Vagina (tissue), 2 donors: ENCODE measurements around the gene NISCH. TPM values are rescaled to one million over a fixed set of nuclear protein-coding genes. Genes with fewer than 3 reads are reported as not detected.

ENCODE experiments used
- DNase-seq, 2 donors: peaks; one replicate each; pipeline ENCODE4 v3.0.0-alpha.2; 2017; ENCODE audit errors: extremely low spot score in 2 of 2
- H3K27ac ChIP-seq: fragments of 200-600 bp; sonication (generic); one replicate; pipeline ENCODE4 v1.5.1; 2019
- H3K27me3 ChIP-seq: fragments of 200-600 bp; sonication (generic); one replicate; pipeline ENCODE4 v1.5.1; 2019
- H3K36me3 ChIP-seq, 2 donors: fragments of 200-600 bp; sonication (generic); one replicate each; pipeline ENCODE4 v1.5.1; 2017 to 2019
- H3K4me1 ChIP-seq: fragments of 200-600 bp; sonication (generic); one replicate; pipeline ENCODE4 v1.5.1; 2019
- H3K4me3 ChIP-seq, 2 donors: fragments of 200-600 bp; sonication (generic); 1 replicate in 1 of 2; 2 replicates in 1 of 2; pipeline ENCODE4 v1.5.1; 2016 to 2019
- H3K9me3 ChIP-seq: fragments of 200-600 bp; sonication (generic); one replicate; pipeline ENCODE4 v1.5.1; 2019
- CTCF ChIP-seq, 3 experiments: fragments of 450-650 bp in 2 of 3; fragments of 200-600 bp in 1 of 3; sonication (generic) in 1 of 3; IDR thresholded peaks; one replicate each; pipeline ENCODE4 v1.5.1; 2017 to 2019; ENCODE audit warnings: antibody characterized with exemption in 3 of 3, mild to moderate bottlenecking in 2 of 3, moderate library complexity in 2 of 3
- POLR2A ChIP-seq, 2 donors: fragments of 450-650 bp; IDR thresholded peaks; one replicate each; pipeline ENCODE4 v1.6.1; 2017; ENCODE audit warnings: antibody characterized with exemption in 2 of 2, mild to moderate bottlenecking in 2 of 2, moderate library complexity in 2 of 2
- POLR2AphosphoS5 ChIP-seq, 2 donors: sonication (generic); formaldehyde crosslinking; IDR thresholded peaks; one replicate each; pipeline ENCODE4 v1.9.0; 2017; ENCODE audit warnings: antibody characterized with exemption in 2 of 2, mild to moderate bottlenecking in 2 of 2, low read depth in 1 of 2; ENCODE audit not compliant: insufficient read depth in 1 of 2
- intact Hi-C: fragments of 100-400 bp; cut with DNase I; formaldehyde crosslinking; loops from one replicate; pipeline ENCODE4 v1.15.1; 2023
- total RNA-seq: library from RNA; depleted of rRNA; stranded (reverse); fragments of >200 nt; gene quantifications from one replicate; pipeline ENCODE4 v1.2.3, GENCODE V29; 2016

The NISCH gene
- total RNA-seq, 1 donor from 2014 or later: 103 TPM

GRCh38 chr3:52503788-52504424, 48.5 kb downstream of the NISCH start:
- no peaks in the 10 kb centered on the region for H3K4me1 ChIP-seq
- no peaks in the 10 kb centered on the region for H3K36me3 ChIP-seq
- intact Hi-C loops: no loop called here
- no peak overlapping the region for H3K4me3 ChIP-seq
- no peak overlapping the region for H3K27ac ChIP-seq
- DNase-seq: no peak
- TF ChIP-seq POLR2AphosphoS5 (IDR thresholded peaks at IDR 0.05; ENCODE audit: insufficient read depth in 1 of 2, low read depth in 1 of 2) (no peak), CTCF (IDR thresholded peaks at IDR 0.05) (no peak), POLR2A (IDR thresholded peaks at IDR 0.05) (no peak)
- no peaks in the 10 kb centered on the region for H3K9me3 ChIP-seq
- no peaks in the 10 kb centered on the region for H3K27me3 ChIP-seq

GRCh38 chr3:52504977-52505376, 49.6 kb downstream of the NISCH start:
- Histone ChIP-seq H3K9me3 (no peaks in the 10 kb centered on the region), H3K27ac (no peak overlapping the region), H3K4me1 (no peaks in the 10 kb centered on the region), H3K27me3 (no peaks in the 10 kb centered on the region), H3K4me3 (no peak overlapping the region), H3K36me3 (no peaks in the 10 kb centered on the region)
- intact Hi-C loops: no loop called here
- TF ChIP-seq POLR2AphosphoS5 (IDR thresholded peaks at IDR 0.05; ENCODE audit: insufficient read depth in 1 of 2, low read depth in 1 of 2) (no peak), CTCF (IDR thresholded peaks at IDR 0.05) (no peak), POLR2A (IDR thresholded peaks at IDR 0.05) (no peak)
- no peak for DNase-seq

DNA sequence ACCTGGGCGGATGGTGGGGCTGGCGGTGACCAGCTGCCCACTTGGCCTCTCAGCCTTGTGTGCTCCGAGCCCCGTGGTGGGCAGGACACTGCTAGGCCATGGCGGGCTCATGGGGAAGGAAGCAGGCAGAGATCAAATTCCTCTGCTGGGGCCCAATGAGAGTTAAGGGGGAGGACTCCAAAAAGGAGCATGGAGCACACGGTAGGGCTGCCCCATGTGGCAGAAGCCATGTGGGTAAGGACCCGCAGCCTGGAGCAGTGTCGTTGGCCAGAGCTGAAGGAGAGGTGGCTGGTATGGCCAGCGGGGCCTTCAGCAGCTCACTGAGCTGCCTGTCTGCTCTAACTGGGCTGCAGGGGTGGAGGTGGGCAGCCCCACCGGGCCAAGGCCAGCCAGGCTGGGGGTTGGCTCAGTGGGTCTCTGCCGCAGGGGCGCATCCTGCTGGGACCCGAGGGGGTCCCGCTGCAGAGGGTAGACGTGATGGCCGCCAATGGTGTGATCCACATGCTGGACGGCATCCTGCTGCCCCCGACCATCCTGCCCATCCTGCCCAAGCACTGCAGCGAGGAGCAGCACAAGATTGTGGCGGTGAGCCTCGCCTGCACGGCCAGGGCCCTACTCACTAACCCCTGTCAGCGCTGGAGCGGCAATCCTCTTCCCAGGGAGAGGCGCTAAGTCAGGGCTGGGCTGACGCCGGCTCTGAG, 51.0 kb downstream of the NISCH start:
- no peaks in the 10 kb centered on the region for H3K9me3 ChIP-seq
- intact Hi-C loops: no loop called here
- no peak for DNase-seq
- TF ChIP-seq CTCF (IDR thresholded peaks at IDR 0.05) (no peak), POLR2AphosphoS5 (IDR thresholded peaks at IDR 0.05; ENCODE audit: insufficient read depth in 1 of 2, low read depth in 1 of 2) (no peak), POLR2A (IDR thresholded peaks at IDR 0.05) (no peak)
- H3K27me3 ChIP-seq: no peaks in the 10 kb centered on the region
- no peak overlapping the region for H3K27ac ChIP-seq
- no peaks in the 10 kb centered on the region for H3K36me3 ChIP-seq
- H3K4me1 ChIP-seq: no peaks in the 10 kb centered on the region
- no peak overlapping the region for H3K4me3 ChIP-seq

DNA sequence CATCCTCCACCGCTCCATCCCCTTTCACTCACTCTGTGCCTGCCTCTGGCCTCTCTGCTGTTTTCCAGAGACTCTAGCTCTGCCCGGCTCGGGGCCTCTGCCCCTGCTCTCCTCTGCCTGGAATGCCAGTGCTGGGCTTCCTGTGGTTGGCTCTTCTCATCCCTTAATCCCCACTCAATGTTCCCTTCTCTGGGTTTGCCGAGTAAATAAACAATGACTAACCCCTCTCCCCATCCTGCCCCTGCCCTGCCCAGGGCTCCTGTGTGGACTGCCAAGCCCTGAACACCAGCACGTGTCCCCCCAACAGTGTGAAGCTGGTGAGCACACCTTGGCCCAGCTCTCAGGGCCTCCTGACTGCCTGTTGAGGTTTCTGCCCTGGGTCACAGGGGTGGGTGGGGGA, 52.0 kb downstream of the NISCH start:
- Histone ChIP-seq H3K9me3 (no peaks in the 10 kb centered on the region), H3K27me3 (no peaks in the 10 kb centered on the region), H3K36me3 (no peaks in the 10 kb centered on the region), H3K27ac (no peak overlapping the region), H3K4me1 (no peaks in the 10 kb centered on the region), H3K4me3 (no peak overlapping the region)
- intact Hi-C loops: no loop called here
- no peak for TF ChIP-seq CTCF (IDR thresholded peaks at IDR 0.05)
- TF ChIP-seq POLR2AphosphoS5 (IDR thresholded peaks at IDR 0.05; ENCODE audit: insufficient read depth in 1 of 2, low read depth in 1 of 2): no peak
- no peak for TF ChIP-seq POLR2A (IDR thresholded peaks at IDR 0.05)
- no peak for DNase-seq

DNA sequence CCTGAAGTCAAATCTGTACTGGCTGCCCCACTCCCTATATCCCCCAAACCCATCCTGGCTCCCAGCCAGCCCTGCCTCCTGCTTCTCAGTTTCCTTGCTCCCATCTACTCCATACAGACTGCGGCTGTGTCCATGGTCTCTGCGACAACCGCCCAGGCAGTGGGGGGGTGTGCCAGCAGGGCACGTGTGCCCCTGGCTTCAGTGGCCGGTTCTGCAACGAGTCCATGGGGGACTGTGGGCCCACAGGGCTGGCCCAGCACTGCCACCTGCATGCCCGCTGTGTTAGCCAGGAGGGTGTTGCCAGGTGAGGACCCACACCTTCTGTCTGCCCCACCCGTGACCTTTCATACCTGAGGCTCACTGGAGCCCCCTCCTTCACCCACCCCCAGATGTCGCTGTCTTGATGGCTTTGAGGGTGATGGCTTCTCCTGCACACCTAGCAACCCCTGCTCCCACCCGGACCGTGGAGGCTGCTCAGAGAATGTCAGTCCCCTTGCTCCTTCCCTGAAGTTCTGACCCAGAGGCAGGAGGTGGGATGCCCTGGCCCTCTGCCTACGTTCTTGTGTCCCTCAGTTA, 54.4 kb downstream of the NISCH start:
- H3K36me3 ChIP-seq: no peaks in the 10 kb centered on the region
- H3K9me3 ChIP-seq: no peaks in the 10 kb centered on the region
- no peak overlapping the region for H3K4me3 ChIP-seq
- no peaks in the 10 kb centered on the region for H3K4me1 ChIP-seq
- no peak overlapping the region for H3K27ac ChIP-seq
- TF ChIP-seq POLR2AphosphoS5 (IDR thresholded peaks at IDR 0.05; ENCODE audit: insufficient read depth in 1 of 2, low read depth in 1 of 2) (no peak), CTCF (IDR thresholded peaks at IDR 0.05) (no peak), POLR2A (IDR thresholded peaks at IDR 0.05) (no peak)
- intact Hi-C loops: no loop called here
- no peak for DNase-seq
- no peaks in the 10 kb centered on the region for H3K27me3 ChIP-seq
